HG02973 (cell line): ENCODE measurements around the gene ATP5ME.
"Not testable (repeated sequence)": the region's sequence is repeated elsewhere in the genome, so short reads cannot be mapped to it uniquely, and the experiment has no call there.

ENCODE experiments used
- ATAC-seq: cut with Tn5 transposase; IDR thresholded peaks from one replicate; pipeline ENCODE4 v1.9.1; 2021; ENCODE audit warnings: moderate library complexity; ENCODE audit not compliant: unreplicated experiment

Gene ATP5ME

GRCh38 chr4:671769-672168 is 2.3 kb downstream of the ATP5ME start:
- ATAC-seq, result no peak

GRCh38 chr4:669806-670559 is 4.1 kb downstream of the ATP5ME start:
- ATAC-seq, result not testable (repeated sequence)

- ATAC-seq, result not testable (repeated sequence)
These were observed 5.9 kb downstream of the ATP5ME start for GRCh38 chr4:668219-668618.

DNA sequence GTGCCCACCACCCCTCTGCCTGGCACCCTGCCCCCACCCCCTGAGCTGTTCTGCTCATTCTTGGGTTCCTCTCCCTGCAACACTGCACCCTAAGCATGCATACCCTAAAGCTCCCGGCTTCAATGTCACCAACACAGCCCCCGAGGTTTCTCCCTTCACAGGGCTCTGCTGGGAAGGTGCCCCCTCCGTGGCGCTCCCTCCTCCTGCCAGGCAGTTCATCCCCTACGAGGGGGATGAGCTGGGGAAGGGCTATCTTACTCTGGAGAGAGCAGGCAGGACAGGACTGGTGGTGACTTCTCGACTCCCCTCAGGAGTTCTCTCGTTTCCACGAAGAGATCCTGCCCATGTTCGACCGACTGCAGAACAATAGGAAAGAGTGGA is 6.5 kb downstream of the ATP5ME start:
- ATAC-seq, result no peak

GRCh38 chr4:666822-667544 is 7.1 kb downstream of the ATP5ME start:
- no peak for ATAC-seq

DNA sequence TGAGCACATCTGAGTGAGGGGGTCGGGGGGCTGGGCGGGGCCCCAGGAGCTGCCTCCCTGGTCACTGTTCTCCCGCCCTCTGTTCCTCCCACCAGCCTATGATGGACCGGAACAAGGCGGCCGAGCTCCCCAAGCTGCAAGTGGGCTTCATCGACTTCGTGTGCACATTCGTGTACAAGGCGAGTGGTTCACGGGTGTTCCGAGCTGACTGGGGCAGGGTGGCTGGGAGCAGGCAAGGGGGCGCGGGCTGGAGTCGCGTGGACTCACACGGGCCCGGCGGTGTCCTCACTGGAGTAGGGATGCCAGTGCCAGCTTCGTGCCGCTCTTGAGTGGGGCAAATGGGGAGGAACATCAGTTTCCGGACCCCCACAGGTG is 7.7 kb downstream of the ATP5ME start:
- ATAC-seq, result no peak

DNA sequence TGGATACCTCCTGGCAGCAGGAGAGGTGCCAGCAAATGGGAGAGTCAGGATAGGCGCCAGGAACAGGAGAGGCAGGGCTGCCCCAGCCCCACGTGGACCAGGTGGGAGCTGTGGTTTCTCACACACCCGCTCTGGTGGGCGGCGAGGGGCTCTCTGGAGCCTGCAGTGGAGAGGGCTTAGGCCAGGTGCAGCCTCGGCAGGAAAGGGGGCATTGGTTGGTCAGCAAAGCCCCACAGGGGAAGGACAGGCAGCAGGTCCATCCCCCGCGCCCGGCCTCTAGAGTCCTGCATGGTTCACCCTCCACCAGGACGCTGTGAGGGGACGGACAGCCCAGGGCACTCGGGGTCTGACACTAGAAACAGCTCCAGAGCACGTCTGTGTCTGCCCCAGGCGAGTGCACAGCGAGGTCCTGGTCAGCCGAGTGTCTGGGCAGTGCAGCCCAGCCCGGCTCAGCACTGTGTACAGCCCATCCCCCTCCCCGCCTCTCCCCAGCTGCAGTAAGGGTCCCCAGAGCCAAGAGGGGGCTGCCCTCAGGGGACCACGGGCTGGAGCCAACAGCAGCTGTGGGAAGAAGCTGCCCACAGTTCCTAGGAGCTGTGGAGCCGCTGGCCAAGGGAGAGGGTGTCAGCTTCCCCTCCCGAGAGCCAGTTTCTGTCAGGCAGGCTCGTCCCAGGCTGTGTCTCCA is 8.2 kb downstream of the ATP5ME start:
- no peak for ATAC-seq

- no peak for ATAC-seq
These were observed 8.7 kb downstream of the ATP5ME start for GRCh38 chr4:665381-665750.

DNA sequence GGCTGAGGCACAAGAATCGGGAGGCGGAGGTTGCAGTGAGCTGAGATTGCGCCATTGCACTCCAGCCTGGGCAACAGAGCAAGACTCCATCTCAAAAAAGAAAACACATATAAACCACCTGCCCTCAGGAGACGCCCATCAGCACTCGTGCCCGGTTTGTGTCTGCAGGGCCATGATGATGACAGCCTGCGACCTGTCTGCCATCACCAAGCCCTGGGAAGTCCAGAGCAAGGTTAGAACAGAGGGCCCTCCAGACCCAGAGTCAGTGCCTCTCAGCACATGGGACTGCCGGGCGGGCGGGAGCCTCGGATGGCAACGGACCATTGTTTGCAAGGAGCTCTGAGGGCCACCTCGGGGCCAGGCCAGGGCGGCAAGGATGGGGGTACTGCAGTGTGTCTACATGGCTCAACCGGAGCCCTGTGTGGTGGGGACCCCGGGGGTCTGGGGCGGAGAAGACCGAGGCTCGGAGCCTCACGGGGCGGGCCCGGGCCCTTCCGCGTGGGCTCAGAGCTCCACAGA is 9.3 kb downstream of the ATP5ME start:
- no peak for ATAC-seq

- no peak for ATAC-seq
These were observed 10.3 kb downstream of the ATP5ME start for GRCh38 chr4:663438-664428.

- ATAC-seq, result no peak
These were observed 11.0 kb downstream of the ATP5ME start for GRCh38 chr4:663046-663437.

DNA sequence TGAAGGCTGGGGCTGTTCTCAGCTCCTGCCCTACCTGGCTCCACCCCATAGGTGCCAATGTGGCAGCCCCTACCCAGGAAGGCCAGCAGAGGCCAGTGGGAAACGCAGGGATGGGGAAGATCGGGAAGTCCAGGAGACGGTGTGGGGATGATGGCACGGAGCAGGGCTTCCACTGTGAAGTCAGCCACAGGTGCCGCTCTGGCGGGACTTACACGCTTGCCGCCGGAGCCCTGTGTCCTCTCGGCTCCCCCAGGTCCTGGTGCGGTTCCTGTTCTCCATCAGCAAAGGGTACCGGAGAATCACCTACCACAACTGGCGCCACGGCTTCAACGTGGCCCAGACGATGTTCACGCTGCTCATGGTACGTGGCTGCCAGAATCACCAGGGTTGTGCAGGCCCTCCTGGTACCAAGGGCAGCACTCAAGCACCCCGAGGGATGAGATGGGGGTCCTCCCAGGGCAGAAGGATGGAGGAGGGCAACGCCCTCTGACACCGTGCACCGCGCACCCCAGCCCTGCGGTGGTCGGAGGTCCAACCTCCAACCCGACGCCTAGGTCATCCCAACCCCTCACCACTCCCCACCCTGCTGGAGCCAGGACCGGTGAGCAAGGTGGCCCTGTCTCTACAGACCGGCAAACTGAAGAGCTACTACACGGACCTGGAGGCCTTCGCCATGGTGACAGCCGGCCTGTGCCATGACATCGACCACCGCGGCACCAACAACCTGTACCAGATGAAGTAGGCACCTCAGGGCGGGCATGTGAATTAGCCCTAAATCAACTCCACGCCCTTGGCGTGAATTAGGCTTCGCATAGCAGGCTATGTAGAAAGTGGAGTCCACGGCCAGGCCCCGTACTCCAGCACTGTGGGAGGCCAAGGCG is 12.0 kb downstream of the ATP5ME start:
- no peak for ATAC-seq

GRCh38 chr4:661231-661630 is 12.8 kb downstream of the ATP5ME start:
- ATAC-seq, result no peak

- ATAC-seq, result no peak
These were observed 13.7 kb downstream of the ATP5ME start for GRCh38 chr4:660401-660800.

- ATAC-seq, result no peak
These were observed 14.2 kb downstream of the ATP5ME start for GRCh38 chr4:659851-660250.

- ATAC-seq, result no peak
These were observed 15.1 kb downstream of the ATP5ME start for GRCh38 chr4:658681-659667.

GRCh38 chr4:657834-658667 is 16.0 kb downstream of the ATP5ME start:
- ATAC-seq, result no peak
